ENCODE data around the gene ADORA1. TPM values are rescaled to one million over a fixed set of nuclear protein-coding genes. Genes with fewer than 3 reads are reported as not detected.

The ADORA1 gene
- polyA plus RNA-seq, 1 donor (not counting 4 experiments of a cell fraction or from before 2014, with no cell fraction given), result 0.09 TPM

GRCh38 chr1:203122159-203122558 is 5.4 kb upstream of the ADORA1 start:
- H3K9ac ChIP-seq (ENCODE audit: control insufficient read depth, extremely low read depth, insufficient read depth, low read length), result no peak overlapping the region
- no peak overlapping the region for H3K27ac ChIP-seq (ENCODE audit: control insufficient read depth, insufficient read depth, low read length)
- H4K20me1 ChIP-seq (ENCODE audit: control insufficient read depth, extremely low read depth, insufficient read depth, low read length), result no peaks in the 10 kb centered on the region
- peaks cover 57% of the 10 kb centered on the region for H3K27me3 ChIP-seq (ENCODE audit: control insufficient read depth, extremely low read depth, insufficient read depth, low read length)
- H3K36me3 ChIP-seq (ENCODE audit: control insufficient read depth in 2 of 2, extremely low read depth in 1 of 2, insufficient read depth in 2 of 2, low read length in 2 of 2), result no peaks in the 10 kb centered on the region
- no peak overlapping the region for H3K4me3 ChIP-seq (ENCODE audit: control insufficient read depth in 2 of 3, extremely low read depth in 1 of 3, insufficient read depth in 2 of 3, low read depth in 1 of 3, low read length in 3 of 3)
- no peaks in the 10 kb centered on the region for H3K4me1 ChIP-seq (ENCODE audit: control insufficient read depth, extremely low read depth, insufficient read depth, low read length)
- H3K9me3 ChIP-seq (ENCODE audit: control insufficient read depth, low read depth, low read length), result no peaks in the 10 kb centered on the region
- dilution Hi-C loops (cut with MboI; ENCODE audit: extremely low pct_ligation_motif_present, low sequenced_read_pairs), result no loop called here
- DNase-seq (ENCODE audit: low read depth, low spot score) (no peak), FAIRE-seq (no peak)
- no peak overlapping the region for H3K4me2 ChIP-seq (ENCODE audit: control insufficient read depth, extremely low read depth, insufficient read depth, low read depth, low read length)
- no peak overlapping the region for H2AFZ ChIP-seq (ENCODE audit: control insufficient read depth, low read length)
- TF ChIP-seq CTCF (optimal IDR thresholded peaks at IDR 0.05 in 1 of 3, IDR thresholded peaks at IDR 0.05 in 1 of 3, conservative IDR thresholded peaks at IDR 0.05 in 1 of 3; ENCODE audit: extremely low read depth in 1 of 3, insufficient read depth in 2 of 3, low read length in 3 of 3), result no peak
- TF ChIP-seq EZH2 (IDR thresholded peaks at IDR 0.05; ENCODE audit: low read length), result no peak
- no peaks in the 10 kb centered on the region for H3K9me1 ChIP-seq (ENCODE audit: control insufficient read depth, extremely low read depth, insufficient read depth, low read length)
- no peaks in the 10 kb centered on the region for H3K79me2 ChIP-seq (ENCODE audit: control insufficient read depth, insufficient read depth, low read length)

GRCh38 chr1:203124011-203124410 is 3.5 kb upstream of the ADORA1 start:
- Histone ChIP-seq H3K36me3 (ENCODE audit: control insufficient read depth in 2 of 2, extremely low read depth in 1 of 2, insufficient read depth in 2 of 2, low read length in 2 of 2) (no peaks in the 10 kb centered on the region), H3K27ac (ENCODE audit: control insufficient read depth, insufficient read depth, low read length) (no peak overlapping the region), H3K27me3 (ENCODE audit: control insufficient read depth, extremely low read depth, insufficient read depth, low read length) (peaks cover 62% of the 10 kb centered on the region), H3K9me1 (ENCODE audit: control insufficient read depth, extremely low read depth, insufficient read depth, low read length) (no peaks in the 10 kb centered on the region), H3K79me2 (ENCODE audit: control insufficient read depth, insufficient read depth, low read length) (no peaks in the 10 kb centered on the region), H3K9me3 (ENCODE audit: control insufficient read depth, low read depth, low read length) (no peaks in the 10 kb centered on the region), H4K20me1 (ENCODE audit: control insufficient read depth, extremely low read depth, insufficient read depth, low read length) (no peaks in the 10 kb centered on the region), H2AFZ (ENCODE audit: control insufficient read depth, low read length) (no peak overlapping the region), H3K4me3 (ENCODE audit: control insufficient read depth in 2 of 3, extremely low read depth in 1 of 3, insufficient read depth in 2 of 3, low read depth in 1 of 3, low read length in 3 of 3) (no peak overlapping the region), H3K4me2 (ENCODE audit: control insufficient read depth, extremely low read depth, insufficient read depth, low read depth, low read length) (no peak overlapping the region), H3K4me1 (ENCODE audit: control insufficient read depth, extremely low read depth, insufficient read depth, low read length) (peaks cover 5% of the 10 kb centered on the region), H3K9ac (ENCODE audit: control insufficient read depth, extremely low read depth, insufficient read depth, low read length) (no peak overlapping the region)
- FAIRE-seq (no peak), DNase-seq (ENCODE audit: low read depth, low spot score) (no peak)
- dilution Hi-C loops (cut with MboI; ENCODE audit: extremely low pct_ligation_motif_present, low sequenced_read_pairs), result no loop called here
- TF ChIP-seq EZH2 (IDR thresholded peaks at IDR 0.05; ENCODE audit: low read length) (no peak), CTCF (optimal IDR thresholded peaks at IDR 0.05 in 1 of 3, IDR thresholded peaks at IDR 0.05 in 1 of 3, conservative IDR thresholded peaks at IDR 0.05 in 1 of 3; ENCODE audit: extremely low read depth in 1 of 3, insufficient read depth in 2 of 3, low read length in 3 of 3) (no peak)
